Testis (tissue), 3 donors: ENCODE data around the gene GPC3. TPM values are rescaled to one million over a fixed set of nuclear protein-coding genes. Genes with fewer than 3 reads are reported as not detected.

Source experiments
- DNase-seq: peaks from one replicate; pipeline ENCODE4 v3.0.0-alpha.2; 2019
- H3K27ac ChIP-seq, 2 donors: fragments of 200-600 bp; sonication (generic); one replicate each; pipeline ENCODE4 v1.5.1; 2019
- H3K27me3 ChIP-seq: fragments of 200-600 bp; sonication (generic); one replicate; pipeline ENCODE4 v1.5.1; 2019
- H3K36me3 ChIP-seq: fragments of 200-600 bp; sonication (generic); one replicate; pipeline ENCODE4 v1.5.1; 2017; ENCODE audit warnings: low read depth; ENCODE audit errors: missing control alignments
- H3K4me1 ChIP-seq: fragments of 200-600 bp; sonication (generic); one replicate; pipeline ENCODE4 v1.5.1; 2019
- H3K4me3 ChIP-seq, 2 donors: fragments of 200-600 bp; sonication (generic); one replicate each; pipeline ENCODE4 v1.5.1; 2017 to 2019
- H3K9me3 ChIP-seq: fragments of 200-600 bp; sonication (generic); one replicate; pipeline ENCODE4 v1.5.1; 2017
- POLR2A ChIP-seq: fragments of 450-650 bp; IDR thresholded peaks from one replicate; pipeline ENCODE4 v1.6.1; 2017; ENCODE audit warnings: antibody characterized with exemption, mild to moderate bottlenecking, moderate library complexity
- WGBS, 2 donors: methylation state at CpG; one replicate each; pipeline ENCODE4 v1.1.5; 2018; 5-methylcytosine and 5-hydroxymethylcytosine counted together
- intact Hi-C: fragments of 100-400 bp; cut with DNase I; formaldehyde crosslinking; loops from one replicate; pipeline ENCODE4 v1.15.1; 2023; ENCODE audit warnings: low total_unique reads
- polyA plus RNA-seq: library from polyadenylated mRNA; stranded (reverse); fragments of 350-450 nt; fragmentation: Illumina TruSeq; extraction: RNeasy Lipid Tissue Mini Kit (QIAGEN cat#74804); gene quantifications from one replicate; pipeline ENCODE4 v1.2.3, GENCODE V29; 2014; ENCODE audit warnings: low read depth, low replicate concordance; ENCODE audit not compliant: insufficient read depth
- total RNA-seq, 2 donors: library from RNA; depleted of rRNA; stranded (reverse); fragments of >200 nt; gene quantifications; one replicate each; pipeline ENCODE4 v1.2.3, GENCODE V29; 2016
- TF ChIP-seq, protein P1 (sequence below), 3 experiments: fragments of 450-650 bp in 2 of 3; fragments of 200-600 bp in 1 of 3; sonication (generic) in 1 of 3; IDR thresholded peaks; one replicate each; pipeline ENCODE4 v1.5.1; 2016 to 2019; ENCODE audit warnings: antibody characterized with exemption in 3 of 3, mild to moderate bottlenecking in 2 of 3, moderate library complexity in 1 of 3

The GPC3 gene
- total and polyA plus RNA-seq, 3 donors from 2014 or later: 4.9 to 12.9 (median 5.4) TPM

DNA sequence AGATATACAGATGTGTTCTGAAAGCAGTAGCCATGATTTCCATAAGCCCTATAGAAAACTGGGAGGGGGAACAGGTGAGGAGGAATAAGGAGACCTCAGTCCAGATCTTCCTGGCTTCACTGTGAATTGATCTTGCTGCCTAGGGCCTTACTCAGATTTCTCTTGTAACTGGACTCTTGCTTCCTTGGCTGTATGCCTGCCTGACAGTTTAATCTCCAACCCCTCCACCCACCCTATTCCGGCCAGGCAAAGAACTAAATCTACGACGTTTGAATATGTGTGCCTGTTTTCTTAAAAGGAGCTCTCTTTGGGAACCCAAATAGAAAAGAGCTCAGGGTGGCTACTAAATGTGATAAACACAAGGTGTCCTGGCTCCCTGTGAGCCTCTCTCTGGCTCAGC, 173.0 kb downstream of the GPC3 start:
- no peak for DNase-seq
- H3K36me3 ChIP-seq: no peaks in the 10 kb centered on the region
- TF ChIP-seq, protein P1, sequence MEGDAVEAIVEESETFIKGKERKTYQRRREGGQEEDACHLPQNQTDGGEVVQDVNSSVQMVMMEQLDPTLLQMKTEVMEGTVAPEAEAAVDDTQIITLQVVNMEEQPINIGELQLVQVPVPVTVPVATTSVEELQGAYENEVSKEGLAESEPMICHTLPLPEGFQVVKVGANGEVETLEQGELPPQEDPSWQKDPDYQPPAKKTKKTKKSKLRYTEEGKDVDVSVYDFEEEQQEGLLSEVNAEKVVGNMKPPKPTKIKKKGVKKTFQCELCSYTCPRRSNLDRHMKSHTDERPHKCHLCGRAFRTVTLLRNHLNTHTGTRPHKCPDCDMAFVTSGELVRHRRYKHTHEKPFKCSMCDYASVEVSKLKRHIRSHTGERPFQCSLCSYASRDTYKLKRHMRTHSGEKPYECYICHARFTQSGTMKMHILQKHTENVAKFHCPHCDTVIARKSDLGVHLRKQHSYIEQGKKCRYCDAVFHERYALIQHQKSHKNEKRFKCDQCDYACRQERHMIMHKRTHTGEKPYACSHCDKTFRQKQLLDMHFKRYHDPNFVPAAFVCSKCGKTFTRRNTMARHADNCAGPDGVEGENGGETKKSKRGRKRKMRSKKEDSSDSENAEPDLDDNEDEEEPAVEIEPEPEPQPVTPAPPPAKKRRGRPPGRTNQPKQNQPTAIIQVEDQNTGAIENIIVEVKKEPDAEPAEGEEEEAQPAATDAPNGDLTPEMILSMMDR (IDR thresholded peaks at IDR 0.05): no peak
- TF ChIP-seq POLR2A: no peak
- intact Hi-C loops: no loop called here
- no peak overlapping the region for H3K27ac ChIP-seq
- no peaks in the 10 kb centered on the region for H3K4me1 ChIP-seq
- H3K4me3 ChIP-seq: no peak overlapping the region
- 44 to 45% methylated on average over 3 of the region's 3 CpGs for WGBS, 2 donors
- H3K9me3 ChIP-seq: no peaks in the 10 kb centered on the region
- no peaks in the 10 kb centered on the region for H3K27me3 ChIP-seq

DNA sequence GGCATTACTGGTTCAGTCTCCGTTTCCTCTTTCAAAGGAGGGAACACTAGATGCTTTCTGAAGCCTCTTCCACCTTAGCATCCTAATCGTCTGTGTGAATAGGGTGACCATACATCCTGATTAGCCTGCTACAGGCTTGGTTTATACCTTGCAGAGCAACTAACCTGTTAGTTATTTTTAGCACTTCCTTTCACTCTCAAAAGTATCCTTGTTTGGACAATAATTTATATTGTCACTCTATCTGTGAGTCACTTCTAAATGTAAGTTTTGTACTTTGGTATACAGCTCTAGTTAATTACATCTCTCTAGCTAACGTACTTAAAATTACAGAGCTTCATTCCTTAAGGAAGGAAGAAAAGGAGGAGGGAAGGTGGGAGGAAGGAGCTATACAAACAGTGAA, 174.5 kb downstream of the GPC3 start:
- H3K27ac ChIP-seq: no peak overlapping the region
- no peaks in the 10 kb centered on the region for H3K27me3 ChIP-seq
- WGBS, 2 donors: 81 to 87% methylated on average over 3 of the region's 3 CpGs
- H3K4me1 ChIP-seq: no peaks in the 10 kb centered on the region
- H3K9me3 ChIP-seq: no peaks in the 10 kb centered on the region
- TF ChIP-seq POLR2A: no peak
- TF ChIP-seq, protein P1 (IDR thresholded peaks at IDR 0.05): no peak
- no peak overlapping the region for H3K4me3 ChIP-seq
- H3K36me3 ChIP-seq: no peaks in the 10 kb centered on the region
- intact Hi-C loops: no loop called here
- DNase-seq: no peak

DNA sequence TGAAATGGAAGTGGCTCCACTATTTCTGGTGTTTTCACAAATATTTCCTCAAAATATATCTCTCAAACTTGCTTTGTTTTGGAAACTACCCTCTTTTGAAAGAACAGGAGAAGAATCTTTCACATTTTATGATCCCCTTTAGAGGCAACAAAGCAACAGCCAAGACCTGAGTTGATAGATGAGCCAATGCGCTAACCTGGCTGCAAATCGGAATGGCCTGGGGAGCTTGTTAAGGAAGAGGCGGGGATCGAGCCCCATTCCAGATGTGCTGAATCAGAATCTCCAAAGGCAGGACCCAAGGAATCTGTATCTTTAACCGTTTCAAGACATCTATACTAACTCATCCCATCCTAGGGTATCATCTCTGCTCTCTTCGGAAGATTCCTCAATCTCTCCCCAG, 181.3 kb downstream of the GPC3 start:
- WGBS, 2 donors: 83 to 90% methylated on average over 1 to 6 of the region's 6 CpGs
- H3K4me3 ChIP-seq: no peak overlapping the region
- TF ChIP-seq, protein P1 (IDR thresholded peaks at IDR 0.05): no peak
- TF ChIP-seq POLR2A: no peak
- H3K27me3 ChIP-seq: no peaks in the 10 kb centered on the region
- H3K27ac ChIP-seq: no peak overlapping the region
- no peak for DNase-seq
- no peaks in the 10 kb centered on the region for H3K4me1 ChIP-seq
- no peaks in the 10 kb centered on the region for H3K36me3 ChIP-seq
- intact Hi-C loops: no loop called here
- H3K9me3 ChIP-seq: no peaks in the 10 kb centered on the region

DNA sequence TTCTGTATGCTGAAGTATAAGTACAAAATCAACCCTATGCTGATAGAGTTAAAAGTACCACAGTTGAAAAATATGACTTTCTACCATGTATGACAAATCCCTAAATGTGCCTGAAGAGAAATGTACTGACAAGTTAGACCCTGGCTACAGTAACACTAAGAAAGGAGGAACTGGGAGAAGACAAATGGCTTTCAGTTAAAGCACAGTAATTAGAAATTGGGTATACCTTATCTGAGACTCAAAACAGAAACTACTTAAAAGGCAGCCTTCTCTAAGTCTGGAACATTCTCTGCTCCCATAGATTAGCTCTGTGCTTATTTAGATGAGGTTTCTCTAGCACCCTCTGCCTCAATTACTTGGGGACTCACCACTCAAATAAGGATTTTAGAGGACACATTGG, 189.1 kb downstream of the GPC3 start:
- no peak for TF ChIP-seq POLR2A
- TF ChIP-seq, protein P1 (IDR thresholded peaks at IDR 0.05): no peak
- H3K27me3 ChIP-seq: no peaks in the 10 kb centered on the region
- H3K27ac ChIP-seq: no peak overlapping the region
- no peak overlapping the region for H3K4me3 ChIP-seq
- H3K9me3 ChIP-seq: no peaks in the 10 kb centered on the region
- H3K36me3 ChIP-seq: no peaks in the 10 kb centered on the region
- intact Hi-C loops: no loop called here
- DNase-seq: no peak
- H3K4me1 ChIP-seq: no peaks in the 10 kb centered on the region

DNA sequence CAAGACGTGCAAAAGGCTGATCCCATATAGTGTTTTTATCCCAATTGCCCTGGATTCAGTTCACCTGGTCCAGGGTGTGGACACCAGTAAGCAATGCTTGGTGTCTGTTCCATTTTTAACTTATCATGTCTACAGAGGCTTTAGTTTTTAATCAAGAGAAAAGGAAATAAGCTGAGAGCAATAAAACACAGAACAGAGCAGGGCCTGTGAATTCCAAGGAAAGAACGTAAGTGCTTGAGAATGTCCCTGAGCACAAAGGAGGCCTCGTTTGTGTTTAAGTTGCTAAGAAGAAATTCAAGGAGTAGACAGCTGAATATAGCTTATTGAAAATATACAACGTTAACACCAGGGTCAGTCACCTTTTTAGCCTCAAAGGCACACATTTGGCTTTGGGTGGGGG, 191.3 kb downstream of the GPC3 start:
- Histone ChIP-seq H3K4me3 (no peak overlapping the region), H3K4me1 (no peaks in the 10 kb centered on the region), H3K27me3 (no peaks in the 10 kb centered on the region), H3K27ac (no peak overlapping the region), H3K36me3 (no peaks in the 10 kb centered on the region), H3K9me3 (no peaks in the 10 kb centered on the region)
- TF ChIP-seq, protein P1 (IDR thresholded peaks at IDR 0.05): no peak
- TF ChIP-seq POLR2A: no peak
- intact Hi-C loops: no loop called here
- WGBS, 2 donors: 61 to 63% methylated on average over 4 of the region's 4 CpGs
- no peak for DNase-seq
